Hematopoietic multipotent progenitor cell treated with erythropoietin and hydrocortisone succinate and interleukin-3 and kit ligand, for 4 days (in vitro differentiated cells): Measurements from ENCODE around the gene MTA1.

Experiments
- DNase-seq: peaks from one replicate; pipeline ENCODE4 v3.0.0-alpha.2; 2015

Gene MTA1

DNA sequence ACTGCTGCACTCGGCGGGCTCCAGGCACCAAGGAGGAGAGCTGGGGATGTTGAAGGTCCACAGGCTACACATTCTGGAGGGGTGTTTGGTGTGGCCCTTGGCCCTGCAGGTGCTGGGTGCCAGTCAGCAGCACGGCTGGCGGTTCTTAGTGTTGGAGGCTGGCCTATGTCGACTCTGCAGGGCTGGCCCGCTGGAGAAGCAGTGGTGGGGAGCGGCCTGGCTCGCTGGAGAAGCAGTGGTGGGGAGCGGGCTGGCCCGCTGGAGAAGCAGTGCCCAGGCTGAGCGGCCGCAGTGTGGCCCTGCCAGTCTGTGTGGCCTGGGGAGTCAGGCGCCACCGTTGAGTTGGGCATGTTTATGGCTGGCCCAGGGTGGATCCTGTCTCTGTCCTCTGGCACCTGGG is 27.3 kb downstream of the MTA1 start:
- no peak for DNase-seq

DNA sequence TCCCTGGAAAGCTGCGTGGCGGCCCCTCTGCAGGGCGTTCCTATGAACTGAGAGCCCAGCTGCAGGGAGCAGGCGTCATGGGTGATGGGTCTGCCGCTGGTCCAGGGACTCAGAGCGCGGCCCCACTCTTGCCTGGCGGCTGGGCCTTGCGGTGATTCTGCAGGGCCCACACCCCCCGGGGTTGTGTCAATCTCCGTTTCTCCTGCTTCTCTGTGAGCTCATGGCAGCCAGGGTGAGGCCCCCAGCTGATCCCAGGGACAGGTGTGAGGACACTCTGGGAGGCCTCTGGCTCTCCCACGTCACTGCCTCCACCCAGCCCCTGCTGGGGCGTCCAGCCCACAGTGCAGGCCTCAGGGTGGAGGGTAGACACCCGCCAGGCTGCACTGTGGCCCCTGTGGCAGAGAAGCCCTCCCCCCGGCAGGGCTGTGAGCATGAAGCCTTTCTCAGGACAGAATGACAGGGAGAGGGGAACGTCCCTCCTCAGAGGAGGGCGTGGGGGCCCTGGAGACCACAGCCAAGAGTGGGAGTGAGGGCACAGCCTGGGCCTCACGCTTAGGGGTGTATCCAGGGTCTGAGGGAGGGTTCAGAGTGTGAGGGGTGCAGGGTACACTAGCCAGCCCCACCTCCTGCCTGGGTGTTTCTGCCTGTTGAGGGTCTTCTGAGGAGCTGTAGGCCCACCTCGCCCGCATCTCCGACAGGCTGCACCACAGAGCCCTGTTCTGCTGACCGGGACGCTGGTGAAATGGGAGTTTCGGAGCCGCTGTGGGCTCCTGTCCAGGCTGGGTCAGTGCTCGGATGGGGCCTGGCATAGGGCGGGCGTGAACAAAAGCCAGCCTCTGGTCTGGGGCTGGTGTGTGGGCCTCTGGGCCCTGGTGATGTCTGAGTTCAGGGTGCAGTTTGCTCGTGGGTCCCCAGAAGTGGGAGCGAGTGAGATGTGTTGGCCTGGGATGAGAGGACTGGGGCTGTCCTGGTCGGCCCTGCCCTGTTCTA is 28.3 kb downstream of the MTA1 start:
- no peak for DNase-seq

DNA sequence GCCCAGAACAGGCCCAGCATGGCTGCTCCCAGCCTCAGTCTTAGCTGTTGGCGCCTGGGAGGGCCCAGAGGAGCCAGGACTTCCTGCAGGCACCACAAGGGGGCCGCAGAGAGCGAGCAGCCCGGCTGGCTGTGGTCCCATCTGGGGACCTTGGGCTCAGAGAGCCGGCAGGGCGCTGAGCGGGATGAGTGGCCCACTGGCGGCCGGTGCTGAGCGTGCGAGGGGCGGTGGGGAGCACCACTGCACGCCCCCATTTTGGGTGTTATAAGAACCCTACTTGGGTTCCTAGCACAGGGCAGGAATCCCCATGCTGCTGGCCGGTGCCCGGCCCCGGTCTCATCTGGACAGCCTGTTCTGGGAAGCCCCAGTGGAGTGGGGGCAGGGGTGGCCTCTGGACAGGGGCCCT is 29.1 kb downstream of the MTA1 start:
- DNase-seq, result peak; percentile 78

DNA sequence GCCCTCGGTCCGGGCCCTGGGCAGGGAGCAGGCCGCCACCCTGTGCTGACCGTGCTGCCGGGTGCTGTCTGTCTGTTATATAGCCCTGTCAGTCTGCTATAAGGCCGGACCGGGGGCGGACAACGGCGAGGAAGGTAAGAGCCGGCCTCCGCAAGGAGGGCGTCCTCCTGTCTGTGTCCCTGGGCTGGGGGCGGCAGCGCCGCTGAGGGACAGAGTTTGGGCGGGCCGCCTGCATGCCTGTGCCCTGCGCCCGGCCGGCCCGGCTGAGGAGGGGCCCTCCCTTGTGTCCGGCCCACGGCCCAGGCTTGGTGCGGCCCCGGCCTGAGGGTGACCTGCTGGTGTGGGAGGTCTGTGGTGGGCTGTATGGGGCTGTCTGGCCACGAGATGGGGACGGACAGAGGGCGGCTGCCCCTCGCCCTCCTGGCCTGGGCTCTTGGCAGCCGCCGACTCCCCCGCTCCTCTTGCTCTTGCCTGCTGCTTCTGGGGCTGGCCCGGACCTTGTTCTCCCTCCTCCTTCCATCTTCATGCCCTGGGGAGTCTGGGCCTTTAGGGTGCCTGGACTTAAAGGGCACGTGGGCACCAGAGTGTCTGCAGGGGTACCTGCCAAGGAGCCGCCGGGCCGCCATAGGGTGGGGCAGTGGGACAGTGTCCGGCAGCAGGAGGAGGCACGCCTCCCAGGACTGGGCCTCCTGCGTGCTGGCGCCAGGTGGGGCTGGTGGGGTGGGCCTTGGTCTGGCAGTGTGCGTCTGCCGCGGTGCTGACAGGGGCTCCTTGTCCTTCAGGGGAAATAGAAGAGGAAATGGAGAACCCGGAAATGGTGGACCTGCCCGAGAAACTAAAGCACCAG is 29.9 kb downstream of the MTA1 start:
- no peak for DNase-seq

DNA sequence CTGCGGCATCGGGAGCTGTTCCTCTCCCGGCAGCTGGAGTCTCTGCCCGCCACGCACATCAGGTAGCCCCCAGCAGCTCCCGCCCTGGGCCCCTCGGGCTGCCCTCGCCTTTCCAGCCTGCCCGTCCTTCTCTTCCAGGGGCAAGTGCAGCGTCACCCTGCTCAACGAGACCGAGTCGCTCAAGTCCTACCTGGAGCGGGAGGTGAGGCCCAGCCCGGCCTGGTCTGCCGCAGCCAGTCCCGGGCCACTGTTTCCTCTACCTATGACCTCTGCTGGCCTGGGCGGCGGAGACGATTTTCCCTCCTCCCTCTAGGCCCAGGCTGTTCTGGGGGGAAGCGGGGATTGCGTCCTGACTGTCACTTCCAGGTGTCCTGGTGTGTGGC is 30.5 kb downstream of the MTA1 start:
- DNase-seq, result no peak

DNA sequence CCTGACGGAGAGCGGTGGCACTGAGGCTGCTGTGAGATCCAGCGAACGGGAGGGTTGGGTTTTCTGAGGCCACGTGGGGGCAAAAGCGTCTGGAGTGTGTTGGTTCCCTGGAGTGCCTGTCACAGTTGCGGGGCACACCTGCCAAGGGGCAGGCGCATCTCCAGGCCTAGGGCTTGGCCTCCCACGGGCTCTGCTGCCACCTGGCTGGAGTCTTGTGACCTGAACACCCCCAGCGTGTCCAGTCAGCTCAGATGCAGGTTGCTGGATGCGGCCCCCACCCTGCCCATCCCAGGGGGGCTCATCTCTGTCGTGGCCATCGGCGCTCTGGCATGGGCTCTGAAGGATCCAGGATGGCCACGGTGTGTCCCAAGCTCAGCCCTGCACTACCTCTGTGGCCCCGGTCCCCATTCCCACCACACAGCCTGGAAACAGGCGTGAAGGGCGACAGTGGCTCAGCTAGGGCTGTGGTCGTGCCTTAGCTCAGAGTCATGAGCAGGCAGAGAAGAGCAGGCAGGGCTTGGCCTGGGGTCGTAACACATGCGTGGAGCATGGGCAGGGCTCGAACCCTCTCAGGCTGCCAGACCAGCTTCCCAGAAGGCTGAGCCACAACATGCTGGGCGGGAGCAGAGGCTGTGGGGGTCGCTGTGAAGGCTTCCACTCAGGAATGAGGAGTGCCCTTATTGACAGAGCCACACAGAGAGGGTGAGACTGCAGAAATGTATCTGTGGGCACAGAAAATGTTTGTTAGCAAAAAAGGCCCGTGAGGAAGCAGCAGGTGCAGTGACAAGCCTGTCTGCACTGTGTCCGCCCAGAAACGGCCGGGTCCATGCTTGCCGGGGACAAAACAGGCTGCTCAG is 31.5 kb downstream of the MTA1 start:
- DNase-seq, result no peak

DNA sequence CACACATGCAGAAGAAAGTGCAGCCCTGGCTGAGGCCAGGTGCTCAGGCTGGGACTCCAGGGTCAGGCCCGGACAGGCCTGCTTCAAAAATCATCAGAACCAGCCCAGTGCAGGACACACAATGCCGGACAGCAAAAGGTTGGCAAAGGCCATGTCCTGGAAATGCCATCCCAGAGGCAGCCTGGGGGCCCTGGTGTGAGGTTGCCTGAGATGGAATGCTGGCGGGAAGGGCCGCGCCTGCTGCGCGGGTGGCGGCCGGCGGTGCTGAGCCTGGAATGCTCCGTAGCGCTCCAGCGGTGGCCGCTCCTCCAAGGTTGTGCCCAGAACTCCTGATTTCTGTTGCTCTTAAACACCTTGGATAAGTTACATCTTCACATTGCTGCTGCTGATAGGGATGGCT is 33.3 kb downstream of the MTA1 start:
- no peak for DNase-seq

DNA sequence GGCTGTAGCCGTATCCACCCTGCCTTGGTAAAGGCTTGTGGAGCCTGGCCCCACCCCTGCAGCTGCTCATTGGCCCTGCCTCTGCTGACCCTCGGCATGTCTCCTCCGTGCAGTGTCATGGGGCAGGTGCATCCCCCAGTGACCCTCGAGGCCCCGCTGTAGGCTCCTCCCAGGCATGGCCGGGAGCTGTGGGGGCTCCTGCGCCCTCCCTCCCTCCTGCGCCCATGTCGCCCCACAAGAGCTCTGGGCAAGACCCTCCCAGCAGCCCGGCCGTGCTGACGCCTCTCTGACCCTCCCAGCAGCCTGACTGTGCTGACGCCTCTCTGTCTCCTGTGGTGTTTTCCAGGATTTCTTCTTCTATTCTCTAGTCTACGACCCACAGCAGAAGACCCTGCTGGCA is 34.2 kb downstream of the MTA1 start:
- DNase-seq, result no peak

DNA sequence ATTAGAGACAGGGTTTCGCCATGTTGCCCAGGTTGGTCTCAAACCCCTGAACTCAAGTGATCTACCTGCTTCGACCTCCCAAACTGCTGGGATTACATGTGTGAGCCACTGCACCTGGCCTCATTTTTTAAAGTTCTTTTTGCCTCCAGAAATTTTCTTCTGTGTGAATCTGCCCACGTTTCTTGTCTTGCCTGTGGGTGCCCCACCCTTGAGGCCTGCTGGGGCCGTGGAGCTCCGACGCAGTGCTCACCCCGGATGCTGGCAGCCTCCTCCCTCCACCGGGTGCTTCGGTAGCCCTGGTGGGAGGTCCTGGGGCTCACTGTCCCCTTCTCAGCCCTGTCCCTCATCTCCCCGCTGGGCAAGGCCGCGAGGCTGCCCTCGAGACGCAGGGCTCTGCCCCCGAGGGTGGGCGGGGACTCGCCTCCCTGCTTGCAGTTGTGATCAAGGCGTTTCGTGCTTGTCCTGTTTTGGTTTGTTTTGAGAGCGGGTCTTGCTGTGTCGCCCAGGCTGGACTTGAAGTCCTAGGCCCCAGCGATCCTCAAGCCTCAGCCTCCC is 35.5 kb downstream of the MTA1 start:
- DNase-seq, result no peak

DNA sequence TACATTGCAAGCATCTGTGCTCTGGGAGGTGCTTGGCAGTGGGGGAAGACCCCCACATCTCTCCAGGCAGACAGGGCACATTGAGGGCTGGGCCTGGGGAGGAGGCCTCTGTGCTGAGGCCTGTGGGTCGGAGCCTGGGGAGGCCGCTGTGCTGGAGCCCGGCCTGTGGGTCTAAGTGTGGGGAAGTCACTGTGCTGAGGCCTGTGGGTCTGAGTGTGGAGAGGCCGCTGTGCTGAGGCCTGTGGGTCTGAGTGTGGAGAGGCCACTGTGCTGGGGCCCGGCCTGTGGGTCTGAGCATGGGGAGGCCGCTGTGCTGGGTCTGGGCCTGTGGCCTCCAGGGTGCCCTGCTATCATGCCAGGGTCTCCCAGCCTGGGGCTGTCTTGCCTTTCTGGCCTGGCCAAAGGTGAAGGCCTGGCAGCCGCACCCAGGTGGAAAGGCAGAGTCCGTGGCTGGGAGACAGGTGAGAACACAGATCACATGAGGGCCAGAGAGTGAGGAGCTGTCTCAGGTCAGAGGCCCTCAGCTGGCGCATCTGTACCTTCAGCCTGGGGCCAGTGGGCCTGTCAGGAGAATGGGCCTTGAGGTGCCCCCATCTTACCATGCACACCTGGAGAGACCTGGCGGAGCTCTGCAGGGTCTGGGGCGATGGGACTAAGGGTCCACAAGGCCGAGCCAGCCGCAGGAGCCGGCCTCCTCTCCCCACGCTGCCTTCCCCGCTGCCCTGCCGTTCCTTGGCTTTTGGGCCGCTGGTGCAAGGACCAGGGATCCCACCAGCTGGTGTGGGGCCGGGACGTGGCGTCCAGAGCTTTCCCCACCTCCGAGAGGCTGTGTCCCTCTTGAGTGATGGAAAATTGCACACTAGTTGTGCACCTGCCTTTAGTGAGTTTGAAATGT is 36.4 kb downstream of the MTA1 start:
- no peak for DNase-seq

DNA sequence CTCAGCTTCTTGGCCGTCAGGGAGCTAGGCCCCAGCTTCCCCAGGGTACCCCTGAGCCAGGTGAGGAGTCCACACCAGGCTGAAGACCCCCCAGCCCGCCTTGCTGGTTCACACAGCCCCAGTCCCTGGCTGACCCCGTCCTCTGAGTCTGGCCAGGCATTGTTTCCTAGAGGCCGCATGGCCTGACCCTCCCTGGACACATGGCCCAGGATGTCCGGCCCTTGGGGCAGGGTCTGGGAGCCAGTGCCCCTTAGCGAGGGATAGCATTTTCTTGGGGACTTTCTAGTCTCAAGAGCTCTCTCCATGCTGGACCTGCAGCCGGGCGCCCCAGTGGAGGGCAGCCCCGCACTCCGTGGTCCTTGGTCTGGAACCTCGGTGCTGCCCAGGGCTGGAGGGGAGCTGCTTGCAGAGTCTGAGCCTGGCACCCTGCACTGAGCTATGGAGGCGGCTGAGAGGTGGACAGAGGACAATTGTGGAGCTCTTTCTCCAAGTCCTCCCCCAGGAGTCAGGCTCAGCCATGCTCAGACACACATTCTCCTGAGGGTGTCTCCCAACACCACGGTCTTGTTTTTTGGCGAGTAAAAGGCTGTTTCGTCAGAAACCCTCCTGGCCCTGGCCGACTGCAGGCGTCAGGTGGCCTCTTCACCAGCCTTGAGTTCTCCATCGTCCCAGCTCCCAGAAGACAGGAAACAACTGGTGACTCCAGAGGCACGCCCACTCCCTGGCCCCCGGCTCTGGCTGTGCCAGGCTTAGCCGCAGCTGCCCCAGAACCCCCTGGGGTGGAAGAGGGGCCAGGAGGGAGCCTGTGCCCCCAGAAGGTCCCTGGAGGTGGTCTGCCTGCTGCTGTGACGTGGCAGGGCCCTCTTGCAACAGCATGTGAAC is 37.4 kb downstream of the MTA1 start:
- no peak for DNase-seq

DNA sequence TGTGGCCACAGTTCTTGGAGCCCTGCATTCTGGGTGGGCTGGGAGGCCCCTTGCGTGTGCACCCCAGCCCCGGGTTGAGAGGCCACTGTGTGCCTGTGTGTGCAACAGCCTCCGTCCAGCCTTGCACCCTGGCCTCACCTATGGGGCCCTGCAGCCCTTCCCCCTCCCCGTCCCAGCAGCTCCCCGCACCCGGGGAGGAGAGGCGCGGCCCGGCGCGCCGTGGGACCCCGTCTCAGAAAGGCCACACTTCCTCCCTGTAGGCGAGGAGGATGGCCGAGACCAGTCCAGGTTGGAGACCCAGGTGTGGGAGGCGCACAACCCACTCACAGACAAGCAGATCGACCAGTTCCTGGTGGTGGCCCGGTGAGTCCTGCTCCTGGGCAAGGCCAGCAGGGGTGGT is 38.4 kb downstream of the MTA1 start:
- DNase-seq, result no peak

DNA sequence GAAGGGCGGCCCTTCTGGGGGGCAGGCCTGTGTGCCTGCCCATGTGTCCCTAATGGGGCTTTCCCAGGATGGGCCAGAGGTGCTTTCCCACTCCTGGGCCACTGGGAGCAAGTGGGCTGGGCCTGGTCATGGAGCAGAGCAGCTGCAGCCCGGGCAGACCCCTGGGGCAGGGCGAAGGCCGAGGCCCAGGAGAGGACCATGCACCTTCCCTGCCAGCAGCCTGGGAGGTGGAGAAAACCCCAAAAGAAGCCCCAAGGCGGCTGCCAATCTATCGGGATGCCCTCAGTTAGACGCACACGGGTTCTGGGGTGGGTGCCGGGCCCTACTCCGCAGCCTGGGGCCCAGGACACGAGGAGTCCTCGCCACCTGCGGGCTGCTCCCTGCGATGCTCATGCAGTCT is 38.9 kb downstream of the MTA1 start:
- no peak for DNase-seq

DNA sequence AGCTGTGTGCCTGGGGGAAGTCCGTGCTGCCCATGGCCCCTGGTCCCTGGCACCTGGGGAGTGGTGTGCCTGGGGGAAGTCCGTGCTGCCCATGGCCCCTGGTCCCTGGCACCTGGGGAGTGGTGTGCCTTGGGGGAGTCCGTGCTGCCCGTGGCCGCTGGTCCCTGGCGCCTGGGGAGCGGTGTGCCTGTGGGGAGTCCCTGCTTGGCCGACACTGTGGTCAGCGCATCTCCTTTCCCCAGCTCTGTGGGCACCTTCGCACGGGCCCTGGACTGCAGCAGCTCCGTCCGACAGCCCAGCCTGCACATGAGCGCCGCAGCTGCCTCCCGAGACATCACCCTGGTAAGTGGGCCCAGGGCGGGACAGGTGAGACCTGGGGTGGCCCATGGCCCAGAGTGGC is 40.5 kb downstream of the MTA1 start:
- no peak for DNase-seq

DNA sequence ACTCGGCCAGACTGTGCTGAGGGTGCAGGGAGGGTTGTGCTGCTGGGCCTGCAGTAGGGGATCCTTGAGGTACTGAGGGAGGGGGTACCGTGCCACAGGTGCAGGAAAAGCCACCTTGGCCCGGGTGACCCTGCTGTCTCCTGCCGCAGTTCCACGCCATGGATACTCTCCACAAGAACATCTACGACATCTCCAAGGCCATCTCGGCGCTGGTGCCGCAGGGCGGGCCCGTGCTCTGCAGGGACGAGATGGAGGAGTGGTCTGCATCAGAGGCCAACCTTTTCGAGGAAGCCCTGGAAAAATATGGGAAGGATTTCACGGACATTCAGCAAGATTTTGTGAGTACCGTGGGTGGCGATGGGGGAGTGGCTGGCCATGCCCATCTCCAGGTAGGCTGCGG is 41.0 kb downstream of the MTA1 start:
- no peak for DNase-seq

DNA sequence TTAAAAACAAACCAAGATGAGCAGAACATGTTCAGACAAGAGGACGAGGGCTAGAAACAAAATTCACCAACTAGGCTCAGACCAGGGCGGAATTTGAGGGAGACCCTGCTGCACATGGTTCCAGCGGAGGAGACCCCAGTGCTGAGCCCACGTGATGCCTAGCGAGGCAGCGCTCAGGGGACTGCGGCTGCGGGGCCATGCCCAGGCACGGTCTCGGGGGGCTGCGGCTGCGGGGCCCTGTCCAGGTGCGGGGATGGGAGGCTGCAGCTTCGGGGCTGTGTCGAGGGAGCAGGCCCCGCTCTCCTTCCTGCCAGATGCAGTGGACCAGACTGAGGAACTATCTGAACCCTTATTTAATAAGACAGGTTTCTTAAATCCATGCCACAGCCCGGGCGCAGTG is 42.3 kb downstream of the MTA1 start:
- DNase-seq, result no peak

DNA sequence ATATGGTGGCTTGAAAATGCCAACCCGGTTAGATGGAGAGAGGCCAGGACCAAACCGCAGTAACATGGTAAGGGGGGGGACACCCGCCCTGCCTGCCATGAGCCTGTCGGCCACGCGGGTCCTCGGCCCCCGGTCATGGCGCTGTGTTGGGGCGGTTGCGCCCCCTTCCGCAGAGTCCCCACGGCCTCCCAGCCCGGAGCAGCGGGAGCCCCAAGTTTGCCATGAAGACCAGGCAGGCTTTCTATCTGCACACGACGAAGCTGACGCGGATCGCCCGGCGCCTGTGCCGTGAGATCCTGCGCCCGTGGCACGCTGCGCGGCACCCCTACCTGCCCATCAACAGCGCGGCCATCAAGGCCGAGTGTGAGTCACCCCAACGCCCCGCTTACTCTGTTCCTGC is 44.9 kb downstream of the MTA1 start:
- no peak for DNase-seq

DNA sequence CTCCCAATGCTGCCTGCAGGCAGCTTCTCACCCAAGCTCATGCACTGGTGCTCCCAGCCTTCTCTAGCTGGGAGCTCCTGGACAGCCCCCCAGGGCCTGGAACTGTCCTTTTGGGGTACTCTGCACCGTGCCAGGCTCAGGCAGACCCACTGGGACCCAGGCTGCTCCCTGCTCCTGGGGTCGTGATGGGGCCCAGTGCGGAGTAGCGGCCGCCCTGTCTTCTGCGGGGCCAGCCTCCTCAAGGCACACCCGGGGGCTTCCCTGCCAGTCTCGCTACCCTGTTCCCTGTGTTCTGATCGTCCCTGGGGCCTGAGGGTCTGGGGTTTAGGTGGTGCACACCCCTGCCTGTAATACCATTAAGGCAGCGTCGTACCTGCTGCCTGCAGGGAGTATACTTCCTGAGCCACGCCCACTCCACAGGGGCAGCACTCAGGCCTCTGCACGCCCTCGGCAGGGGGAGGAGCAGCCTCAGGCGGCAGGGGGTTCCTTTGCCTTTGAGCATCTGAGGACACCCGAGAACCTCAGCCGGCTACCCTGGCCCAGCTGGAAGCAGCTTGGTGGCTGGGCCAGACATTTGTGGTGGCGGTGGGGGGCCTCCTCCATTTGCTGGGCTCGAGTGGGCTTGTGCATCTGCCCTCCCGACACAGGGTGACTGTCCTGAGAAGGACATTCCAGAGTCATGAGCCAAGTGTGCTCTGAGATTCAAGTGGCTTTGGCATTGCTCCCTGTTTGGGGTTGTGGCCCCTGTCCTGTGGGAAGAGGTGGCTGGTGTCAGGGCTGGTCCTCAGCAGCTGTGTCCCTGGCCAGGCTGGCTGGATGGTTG is 45.8 kb downstream of the MTA1 start:
- no peak for DNase-seq

DNA sequence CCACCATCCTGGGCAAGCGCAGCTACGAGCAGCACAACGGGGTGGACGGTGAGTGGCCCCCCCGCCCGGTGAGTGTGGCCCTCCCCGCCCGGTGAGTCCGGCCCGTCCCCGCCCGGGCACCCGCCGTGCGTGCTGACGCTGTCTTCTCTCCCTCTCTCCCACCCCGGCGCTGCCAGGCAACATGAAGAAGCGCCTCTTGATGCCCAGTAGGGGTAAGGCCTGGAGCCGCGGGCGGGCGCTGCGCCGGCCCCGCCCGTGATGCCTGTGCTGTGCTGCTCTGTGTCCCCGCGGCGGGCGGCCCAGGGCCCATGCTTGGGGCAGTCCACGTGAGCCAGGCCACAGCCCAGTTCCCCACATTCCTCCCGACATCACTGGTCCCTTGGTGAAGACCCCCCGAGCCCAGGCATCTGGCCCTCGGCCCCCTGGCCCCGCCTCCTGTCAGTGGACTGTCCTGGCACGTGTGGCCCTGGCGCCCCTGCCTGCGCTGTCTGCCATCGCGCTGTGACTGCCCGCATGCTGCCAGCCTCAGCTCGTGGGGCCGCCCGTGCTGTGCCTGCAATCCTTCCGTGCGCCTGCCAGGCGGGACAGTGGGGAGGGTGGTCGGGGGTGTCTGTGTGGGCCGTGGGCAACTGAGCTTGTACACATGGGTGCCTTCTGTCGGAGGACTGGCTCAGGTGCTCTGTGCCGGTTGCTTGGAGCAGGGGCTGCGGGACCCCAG is 47.1 kb downstream of the MTA1 start:
- DNase-seq, result no peak
